CD4-positive, alpha-beta T cell treated with Interleukin-15 for 1 hour (primary cell): ENCODE data around the gene PDE7B.

ENCODE experiments used
- DNase-seq: peaks from one replicate; pipeline ENCODE4 v3.0.0-alpha.2; 2020

Gene PDE7B

DNA sequence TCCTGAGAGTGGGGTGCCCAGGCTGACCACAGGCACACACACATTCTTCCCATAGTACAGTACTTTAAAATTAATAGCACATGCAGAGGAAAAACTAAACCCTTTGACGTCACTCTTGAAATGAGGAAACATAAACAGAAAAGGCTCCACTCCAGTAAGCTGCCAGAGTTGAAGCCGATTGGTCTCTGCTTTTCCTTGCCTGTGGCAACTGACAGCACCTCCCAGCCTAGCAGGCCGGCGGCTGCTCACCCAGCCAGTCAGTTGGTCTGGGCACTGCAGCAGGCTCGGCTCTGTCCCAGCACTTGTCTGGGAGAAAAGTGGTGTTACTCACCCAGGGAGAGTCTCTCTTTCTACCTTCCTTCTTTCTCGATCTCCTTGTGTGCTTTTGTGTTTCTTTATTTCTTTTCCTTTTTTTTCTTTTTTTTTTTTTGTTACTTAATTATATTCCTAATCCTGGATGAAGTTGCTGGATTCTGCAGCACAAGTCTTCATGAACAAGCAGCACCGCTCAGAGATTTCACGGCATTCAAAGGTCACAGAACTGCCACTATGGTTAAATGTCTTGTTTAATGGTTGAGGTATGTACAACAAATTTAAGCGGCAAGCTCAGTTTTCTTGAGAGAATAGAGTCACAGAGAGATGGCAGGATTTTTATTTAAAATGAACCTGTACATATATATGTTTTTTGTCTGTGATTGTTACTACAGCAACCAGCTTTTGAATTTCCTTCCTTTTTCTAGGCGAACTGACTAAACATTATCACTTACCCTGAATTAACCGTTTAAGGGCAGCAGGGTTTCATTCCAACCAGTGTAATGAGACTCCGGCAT, at the start of gene PDE7B:
Gene PDE7B, plus strand, starts transcription at position 260 of the 830 bp plus-strand sequence.
- peak; percentile 86 for DNase-seq

GRCh38 chr6:135801755-135802465, 49.6 kb upstream of the PDE7B start:
- no peak for DNase-seq

DNA sequence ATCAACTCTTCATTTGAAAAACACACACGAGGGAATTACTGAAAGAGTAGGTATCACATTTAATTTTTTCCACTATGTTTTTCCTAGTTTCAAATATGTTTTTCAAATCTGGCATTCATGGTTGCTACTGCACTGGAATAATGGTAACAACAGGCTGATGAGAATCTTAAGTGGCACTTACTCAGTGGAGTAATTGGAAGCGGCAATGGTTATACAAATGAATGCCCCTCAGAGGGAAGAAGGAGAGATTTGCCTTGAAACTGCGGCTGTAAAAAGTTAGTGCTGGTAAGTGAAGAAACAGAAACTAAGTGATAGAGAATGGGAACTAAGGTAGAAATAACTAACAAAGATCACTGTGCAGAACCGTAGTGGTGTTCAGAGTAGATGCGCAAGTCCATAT, 41.0 kb upstream of the PDE7B start:
- no peak for DNase-seq

GRCh38 chr6:135811170-135811569, 40.3 kb upstream of the PDE7B start:
- DNase-seq = no peak

DNA sequence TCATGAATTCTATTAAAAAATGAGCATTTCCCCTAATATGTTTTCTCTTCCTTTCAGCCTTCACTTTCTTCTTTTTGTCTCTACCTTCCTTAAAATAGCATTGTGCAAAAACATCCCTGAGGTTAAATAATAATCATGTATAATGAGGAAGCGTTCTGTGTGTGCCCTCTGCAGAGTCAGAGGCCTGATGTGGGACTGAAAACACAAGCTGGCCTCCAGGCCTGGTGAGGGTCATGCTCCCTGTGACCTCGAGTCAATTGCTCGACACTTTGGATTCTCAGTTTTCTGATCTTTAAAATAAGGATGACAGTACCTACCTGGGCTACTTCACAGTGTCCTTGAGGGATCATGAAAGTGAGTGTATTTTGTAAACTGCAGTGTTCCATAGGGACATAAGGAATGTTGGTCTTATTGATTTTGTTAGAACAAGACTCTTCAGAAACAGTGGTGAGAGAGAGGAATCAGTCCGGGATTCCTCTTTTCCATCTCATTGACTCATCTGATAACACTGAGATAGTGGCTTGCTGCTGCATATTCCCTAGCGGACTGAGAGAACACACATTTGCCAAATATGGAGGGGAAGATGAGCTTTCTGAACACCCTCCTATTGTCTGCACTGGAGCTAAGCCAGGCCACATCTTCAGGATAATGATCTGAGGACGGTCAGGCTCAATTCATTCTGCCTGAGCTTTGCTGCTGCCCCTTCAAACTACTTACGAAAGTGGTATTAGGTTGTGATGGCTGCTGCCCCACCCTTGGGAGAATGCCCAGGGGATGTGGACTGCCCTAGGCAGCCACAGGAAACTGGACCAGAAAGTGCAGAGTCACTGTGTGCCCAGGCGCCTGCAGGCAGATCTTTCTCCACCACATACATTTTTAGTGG, 39.6 kb upstream of the PDE7B start:
- DNase-seq = no peak

DNA sequence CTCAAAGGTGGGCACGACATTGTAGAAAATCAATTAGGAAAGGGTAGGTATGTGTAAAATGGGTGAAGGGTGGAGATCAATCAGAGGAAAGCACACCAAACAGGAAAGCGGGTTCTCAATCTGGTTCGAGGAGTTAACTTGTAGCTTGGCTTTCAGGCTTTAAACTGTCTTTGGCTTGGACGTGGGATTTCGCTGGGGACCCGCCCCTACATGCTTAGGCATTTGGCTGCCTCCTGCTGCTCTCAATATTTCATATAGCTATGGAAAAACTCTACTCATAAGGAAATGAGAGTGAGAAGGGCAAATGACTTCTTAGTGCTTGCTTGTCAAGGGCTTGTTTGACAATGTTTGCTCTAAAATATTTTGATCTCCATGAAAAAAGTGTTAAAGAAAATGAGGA, 38.1 kb upstream of the PDE7B start:
- DNase-seq = no peak

GRCh38 chr6:135814043-135814442, 37.5 kb upstream of the PDE7B start:
- no peak for DNase-seq

DNA sequence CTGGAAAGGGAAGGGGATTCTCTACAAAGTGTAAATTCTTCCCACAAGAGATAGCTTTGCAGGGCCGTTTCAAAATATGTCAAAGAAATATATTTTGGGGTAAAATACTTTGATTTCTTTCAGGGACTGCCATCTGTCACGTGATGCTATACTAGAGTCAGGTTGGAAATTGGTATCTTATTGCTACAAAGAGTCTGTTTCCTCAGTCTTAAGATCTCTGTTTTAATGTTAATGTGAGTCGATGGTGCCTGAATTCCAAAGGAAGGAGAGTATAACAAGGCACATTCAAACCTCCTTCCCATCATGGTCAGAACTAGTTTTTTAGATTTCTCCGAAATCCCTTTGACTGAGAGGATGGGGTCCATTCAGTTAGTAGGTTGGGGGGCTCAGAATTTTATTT, 36.3 kb upstream of the PDE7B start:
- DNase-seq = no peak

DNA sequence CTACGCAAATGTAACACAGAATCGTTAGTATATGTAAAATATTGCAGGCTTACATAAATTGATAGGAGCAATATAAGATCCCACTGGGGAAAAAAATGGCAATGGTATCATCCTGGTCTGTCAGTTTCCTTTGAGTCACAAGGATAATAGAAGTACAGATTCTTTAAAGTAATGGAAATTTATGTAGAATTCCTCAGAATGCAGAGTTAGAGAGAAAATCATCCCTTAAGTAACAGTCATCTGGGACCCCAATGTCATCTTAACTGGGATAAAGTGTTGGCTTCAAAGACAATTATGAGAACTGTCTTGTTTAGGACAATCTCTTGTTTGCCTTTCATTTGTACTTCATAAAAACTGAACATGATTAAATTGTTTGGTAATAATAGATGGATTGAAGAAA, 34.5 kb upstream of the PDE7B start:
- DNase-seq = no peak

DNA sequence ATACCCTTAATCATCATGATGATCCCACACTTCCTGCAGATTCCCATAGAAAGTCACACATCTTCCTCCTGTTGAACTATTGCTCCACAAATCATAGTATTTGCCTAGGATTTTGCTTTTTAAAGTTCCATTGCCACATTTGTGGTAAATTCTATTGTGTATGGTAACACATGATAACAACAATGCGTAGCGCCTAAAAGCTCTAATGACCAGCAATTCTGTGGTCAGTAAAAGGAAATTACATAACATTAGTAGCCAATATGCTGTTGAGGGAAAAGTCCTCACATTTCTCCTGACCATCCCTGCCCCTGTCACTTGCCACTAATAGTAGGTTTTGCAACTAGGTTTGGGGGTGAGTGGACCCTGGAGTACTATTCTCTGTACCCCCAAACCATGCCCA, 31.8 kb upstream of the PDE7B start:
- no peak for DNase-seq

DNA sequence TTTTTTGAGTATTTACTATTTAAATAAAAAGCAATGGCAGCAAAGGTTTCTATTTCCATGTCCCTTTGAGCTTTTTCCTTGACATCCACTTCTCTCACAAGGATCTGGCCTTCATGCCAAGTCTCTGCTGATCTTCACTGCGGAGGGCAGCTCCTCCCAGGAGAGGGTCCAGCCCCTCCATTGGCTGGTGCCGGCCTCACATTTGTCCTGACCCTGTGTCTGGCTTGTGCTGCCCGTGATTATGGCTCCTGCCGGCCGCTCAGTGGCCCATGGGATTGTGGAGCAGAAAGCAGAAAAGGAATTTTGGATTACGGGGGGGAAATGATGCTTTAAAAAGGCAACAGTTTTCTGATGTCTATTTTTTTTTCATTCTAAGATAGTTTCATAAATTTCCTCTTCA, 31.2 kb upstream of the PDE7B start:
- no peak for DNase-seq

DNA sequence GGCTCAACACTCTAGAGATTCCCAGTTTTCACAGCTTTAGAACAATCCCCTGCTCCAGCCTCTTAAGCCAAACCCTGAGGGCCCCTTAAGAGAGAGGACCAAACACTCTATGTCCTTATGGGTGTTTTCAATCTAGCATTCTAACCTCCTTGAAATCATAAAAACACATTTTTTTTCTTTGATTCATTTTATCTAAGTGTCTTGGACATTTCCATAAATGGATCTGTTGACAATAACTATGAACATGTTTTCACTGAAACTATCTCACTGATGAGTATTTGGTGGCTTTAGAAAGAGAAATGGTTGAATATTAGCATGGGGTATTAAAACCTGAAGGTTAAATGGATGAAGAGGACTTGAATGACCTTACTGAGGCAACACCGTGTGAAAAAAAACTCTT, 27.6 kb upstream of the PDE7B start:
- no peak for DNase-seq

DNA sequence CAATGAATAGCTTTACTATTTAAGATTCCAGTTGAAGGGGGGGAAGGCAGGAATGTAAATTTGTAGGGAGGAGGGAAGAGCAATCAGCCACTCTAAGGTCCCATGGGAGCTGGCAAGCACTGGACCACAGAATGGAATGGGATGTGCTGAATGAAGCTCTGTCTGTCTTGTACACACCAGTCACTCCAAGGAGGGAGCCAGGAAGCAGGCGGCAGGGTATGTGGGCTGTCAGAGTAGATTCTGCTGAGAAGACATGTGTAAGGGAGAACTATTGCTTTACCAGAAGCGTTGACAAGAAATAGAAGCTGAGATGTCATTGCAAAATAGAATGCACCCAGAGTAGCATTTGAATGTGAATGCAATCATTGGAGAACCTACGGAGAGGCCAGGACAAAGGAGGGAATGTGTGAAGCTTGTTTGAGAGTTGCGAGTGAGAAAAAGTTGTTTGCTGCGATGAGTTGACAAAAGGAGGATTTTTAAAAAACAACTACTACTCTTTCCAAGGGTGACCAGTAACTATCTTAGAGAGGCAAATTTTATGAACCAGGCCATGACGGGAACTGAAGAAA, 25.2 kb upstream of the PDE7B start:
- no peak for DNase-seq

- DNase-seq = no peak
Observed at GRCh38 chr6:135828021-135828420, 23.5 kb upstream of the PDE7B start.

DNA sequence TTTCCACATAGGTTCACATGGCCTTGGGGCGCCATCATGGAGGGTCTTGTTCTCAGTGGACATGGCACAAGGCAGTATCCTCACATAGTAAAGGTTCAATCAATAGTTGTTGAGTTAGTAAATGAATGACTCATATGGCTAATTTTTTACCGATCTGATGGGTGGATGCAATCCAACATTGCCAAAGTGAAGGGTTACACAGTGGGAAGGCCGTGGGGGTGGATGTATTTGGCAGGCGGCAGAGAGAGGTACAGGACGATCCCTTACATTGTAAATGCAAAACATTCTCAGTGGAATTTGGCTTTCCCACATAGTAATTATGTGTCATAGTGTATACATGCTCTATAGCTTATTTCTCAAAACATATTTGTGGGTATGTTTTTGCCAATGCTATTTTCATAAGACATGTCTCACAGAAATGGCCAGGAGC, 21.0 kb upstream of the PDE7B start:
- DNase-seq = no peak

GRCh38 chr6:135831016-135831415, 20.5 kb upstream of the PDE7B start:
- DNase-seq = no peak

DNA sequence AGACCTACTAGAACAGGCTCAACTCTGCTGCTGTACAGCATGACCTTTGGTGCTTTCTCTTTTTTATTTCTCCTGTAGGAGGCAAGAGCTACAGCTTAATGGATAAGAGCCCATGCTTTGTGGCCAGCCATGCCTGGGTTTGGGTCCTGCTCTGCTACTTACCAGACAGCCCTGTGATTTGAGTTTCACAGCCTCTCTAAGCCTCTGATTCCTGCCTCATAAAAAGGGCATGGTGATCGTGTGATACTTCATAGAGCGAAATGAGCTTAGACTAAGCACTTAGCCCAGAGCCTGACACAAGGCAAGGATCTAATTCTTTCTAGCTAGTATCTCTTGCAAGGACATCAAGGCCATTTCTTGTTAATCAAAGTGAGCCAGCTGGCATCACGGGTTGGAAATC, 19.3 kb upstream of the PDE7B start:
- DNase-seq = no peak

DNA sequence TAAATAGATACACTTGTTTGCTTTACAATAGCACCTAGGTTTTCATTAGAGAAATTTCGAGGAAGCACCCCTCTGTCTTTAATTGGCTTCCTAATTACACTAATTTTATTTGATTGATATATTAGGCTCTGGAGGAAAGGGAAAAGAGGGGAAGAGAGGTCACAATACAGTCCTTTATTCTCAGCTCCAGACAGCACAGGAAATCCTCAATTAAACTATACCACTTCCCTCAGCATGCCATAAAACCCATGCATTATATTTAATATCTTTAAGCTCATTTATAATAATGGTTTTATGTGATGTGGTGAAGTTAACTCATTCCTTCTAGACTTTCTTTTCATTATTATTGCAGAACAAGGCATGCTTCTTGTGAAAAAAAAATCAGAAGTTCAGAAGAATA, 17.7 kb upstream of the PDE7B start:
- DNase-seq = no peak

- DNase-seq = no peak
Observed at GRCh38 chr6:135837735-135838449, 13.6 kb upstream of the PDE7B start.

- DNase-seq = no peak
Observed at GRCh38 chr6:135839121-135839520, 12.4 kb upstream of the PDE7B start.

- no peak for DNase-seq
Observed at GRCh38 chr6:135842618-135843392, 8.7 kb upstream of the PDE7B start.

DNA sequence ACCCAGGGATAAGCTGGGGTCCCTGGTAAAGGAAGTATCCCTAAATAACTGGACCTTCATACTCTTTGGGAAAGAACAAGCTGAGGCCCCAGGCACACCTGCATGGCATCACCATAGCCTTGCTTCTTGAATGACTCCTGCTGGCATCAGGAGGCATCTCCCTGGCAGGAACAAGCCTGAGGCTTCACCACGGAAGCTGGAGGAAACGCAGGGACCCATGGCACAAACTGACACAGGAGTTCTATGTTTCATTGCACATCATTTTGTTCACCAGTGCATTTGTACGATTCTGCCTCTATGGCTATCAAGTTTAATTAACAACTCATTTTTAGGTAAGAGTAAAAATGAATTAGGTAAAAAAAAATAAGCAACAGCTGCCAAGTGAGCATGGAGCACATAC, 619 bp upstream of the PDE7B start:
- DNase-seq = no peak
